LNCaP clone FGC (cell line): Measurements from ENCODE around the gene RAP1GAP2.
"Not testable (repeated sequence)": the region's sequence is repeated elsewhere in the genome, so short reads cannot be mapped to it uniquely, and the experiment has no call there.

Experiments
- DNase-seq: peaks from one replicate; pipeline ENCODE4 v3.0.0-alpha.2; 2011; ENCODE audit warnings: low read depth
- H3K4me3 ChIP-seq: 2 replicates; pipeline ENCODE4 v1.5.1; 2011; ENCODE audit warnings: mild to moderate bottlenecking, low read depth, low read length, control low read depth
- TF ChIP-seq, protein P1 (sequence below): IDR thresholded peaks from 2 replicates; pipeline ENCODE4 v1.5.1; 2012; ENCODE audit warnings: mild to moderate bottlenecking; ENCODE audit not compliant: control insufficient read depth, insufficient read depth; ENCODE audit errors: extremely low read depth

The RAP1GAP2 gene

GRCh38 chr17:2880050-2880449 lies 83.8 kb downstream of the RAP1GAP2 start:
- H3K4me3 ChIP-seq = no peak overlapping the region
- DNase-seq = no peak
- TF ChIP-seq, protein P1, sequence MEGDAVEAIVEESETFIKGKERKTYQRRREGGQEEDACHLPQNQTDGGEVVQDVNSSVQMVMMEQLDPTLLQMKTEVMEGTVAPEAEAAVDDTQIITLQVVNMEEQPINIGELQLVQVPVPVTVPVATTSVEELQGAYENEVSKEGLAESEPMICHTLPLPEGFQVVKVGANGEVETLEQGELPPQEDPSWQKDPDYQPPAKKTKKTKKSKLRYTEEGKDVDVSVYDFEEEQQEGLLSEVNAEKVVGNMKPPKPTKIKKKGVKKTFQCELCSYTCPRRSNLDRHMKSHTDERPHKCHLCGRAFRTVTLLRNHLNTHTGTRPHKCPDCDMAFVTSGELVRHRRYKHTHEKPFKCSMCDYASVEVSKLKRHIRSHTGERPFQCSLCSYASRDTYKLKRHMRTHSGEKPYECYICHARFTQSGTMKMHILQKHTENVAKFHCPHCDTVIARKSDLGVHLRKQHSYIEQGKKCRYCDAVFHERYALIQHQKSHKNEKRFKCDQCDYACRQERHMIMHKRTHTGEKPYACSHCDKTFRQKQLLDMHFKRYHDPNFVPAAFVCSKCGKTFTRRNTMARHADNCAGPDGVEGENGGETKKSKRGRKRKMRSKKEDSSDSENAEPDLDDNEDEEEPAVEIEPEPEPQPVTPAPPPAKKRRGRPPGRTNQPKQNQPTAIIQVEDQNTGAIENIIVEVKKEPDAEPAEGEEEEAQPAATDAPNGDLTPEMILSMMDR = no peak

- TF ChIP-seq, protein P1 = no peak
- DNase-seq = no peak
- H3K4me3 ChIP-seq = no peak overlapping the region
Measured at GRCh38 chr17:2881295-2881694, 85.1 kb downstream of the RAP1GAP2 start.

DNA sequence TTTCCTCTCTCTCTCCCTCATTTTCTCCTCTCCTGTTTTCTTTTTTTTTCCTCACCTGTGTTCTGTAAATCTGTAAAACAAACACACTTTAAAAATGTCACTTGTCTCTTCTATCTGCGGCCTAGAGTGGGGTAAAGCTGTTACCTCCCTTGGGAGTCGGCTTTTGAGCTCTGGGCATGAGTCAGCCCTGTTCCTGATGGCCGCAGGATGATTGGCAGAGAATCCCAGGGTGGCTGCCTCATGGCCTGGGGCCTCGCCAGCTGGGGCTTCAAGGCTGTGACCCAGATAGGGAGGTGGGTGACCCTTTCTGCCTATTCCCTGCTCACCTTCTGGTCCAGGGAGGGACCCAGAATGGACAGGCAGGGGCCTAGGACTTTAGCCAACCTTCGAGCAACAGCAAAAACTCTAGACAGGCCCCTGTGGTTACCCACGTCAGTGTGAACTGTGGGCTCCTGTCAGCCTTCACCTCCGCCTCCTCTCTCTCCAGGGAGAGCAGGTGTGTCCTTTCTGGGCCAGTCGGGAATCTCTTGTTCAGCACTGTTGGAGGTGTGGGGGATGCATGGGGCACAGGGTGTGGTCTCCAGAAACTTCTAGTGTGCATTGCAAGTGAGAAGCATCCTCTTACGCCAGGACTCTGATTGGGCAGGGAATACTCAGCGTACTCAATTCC lies 87.4 kb downstream of the RAP1GAP2 start:
- H3K4me3 ChIP-seq = no peak overlapping the region
- TF ChIP-seq, protein P1 = no peak
- no peak for DNase-seq

DNA sequence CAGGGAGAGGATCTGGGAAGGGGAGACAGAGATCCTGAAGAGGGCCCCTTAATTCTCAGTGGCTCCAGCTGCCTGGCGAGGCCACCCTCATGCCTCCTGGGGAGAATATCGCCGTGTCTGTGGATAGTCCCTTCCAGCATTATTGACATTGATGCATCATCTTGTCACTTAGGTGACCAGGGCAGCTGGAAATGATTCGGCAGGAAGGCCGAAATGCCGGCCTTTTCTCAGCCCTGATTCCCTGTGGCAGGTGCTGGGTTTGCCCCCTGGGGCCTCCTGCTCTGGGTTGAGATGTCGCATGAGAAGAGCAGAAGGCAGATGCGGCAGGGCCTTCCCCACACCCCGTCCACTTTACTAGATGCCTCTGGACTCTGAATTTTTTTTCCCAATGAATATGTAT lies 89.5 kb downstream of the RAP1GAP2 start:
- no peak overlapping the region for H3K4me3 ChIP-seq
- DNase-seq = no peak
- TF ChIP-seq, protein P1 = no peak

GRCh38 chr17:2888326-2888725 lies 92.1 kb downstream of the RAP1GAP2 start:
- DNase-seq = no peak
- TF ChIP-seq, protein P1 = no peak
- no peak overlapping the region for H3K4me3 ChIP-seq

GRCh38 chr17:2889256-2889655 lies 93.0 kb downstream of the RAP1GAP2 start:
- TF ChIP-seq, protein P1 = no peak
- no peak overlapping the region for H3K4me3 ChIP-seq
- DNase-seq = no peak

- DNase-seq, H3K4me3 ChIP-seq: not testable (repeated sequence)
Measured at GRCh38 chr17:2890778-2891177, 94.5 kb downstream of the RAP1GAP2 start.
